GM23338 (cell line): ENCODE measurements around the gene ATL3. TPM values are rescaled to one million over a fixed set of nuclear protein-coding genes. Genes with fewer than 3 reads are reported as not detected.
A peak's percentile ranks its signal among the peaks of the same experiment; 100 is the strongest.

ENCODE experiments used
- ATAC-seq: fragments of 200-7000 bp; cut with Tn5 transposase; 3 replicates; pipeline ENCODE4 v1.9.1; 2020
- DNase-seq: peaks from one replicate; pipeline ENCODE4 v3.0.0-alpha.2; 2015; ENCODE audit warnings: low spot score
- H2AFZ ChIP-seq: fragments of 200-600 bp; sonication (generic); 2 replicates; pipeline ENCODE4 v1.8.0; 2016; ENCODE audit warnings: antibody characterized with exemption, mild to moderate bottlenecking, moderate library complexity
- H3F3A ChIP-seq: fragments of 200-600 bp; sonication (generic); replicated peaks from 2 replicates; pipeline ENCODE4 v1.8.0; 2017; ENCODE audit warnings: antibody characterized with exemption, mixed run types, low read depth
- H3K27ac ChIP-seq: fragments of 200-600 bp; sonication (generic); 2 replicates; pipeline ENCODE4 v1.6.1; 2016; ENCODE audit warnings: low read depth
- H3K27me3 ChIP-seq: fragments of 200-600 bp; sonication (generic); 2 replicates; pipeline ENCODE4 v1.8.0; 2016; ENCODE audit warnings: mild to moderate bottlenecking, mixed run types, moderate library complexity; ENCODE audit not compliant: insufficient read depth
- H3K36me3 ChIP-seq: fragments of 200-600 bp; sonication (generic); 2 replicates; pipeline ENCODE4 v1.8.0; 2016; ENCODE audit warnings: mild to moderate bottlenecking; ENCODE audit not compliant: insufficient read depth
- H3K4me1 ChIP-seq: fragments of 200-600 bp; sonication (generic); 2 replicates; pipeline ENCODE4 v1.8.0; 2016; ENCODE audit warnings: mild to moderate bottlenecking, moderate library complexity; ENCODE audit not compliant: insufficient read depth
- H3K4me2 ChIP-seq: fragments of 200-600 bp; sonication (generic); 2 replicates; pipeline ENCODE4 v1.7.1; 2017; ENCODE audit warnings: mixed run types
- H3K4me3 ChIP-seq: fragments of 200-600 bp; sonication (generic); 2 replicates; pipeline ENCODE4 v1.6.1; 2016; ENCODE audit warnings: mixed run types
- H3K79me2 ChIP-seq: fragments of 200-600 bp; sonication (generic); replicated peaks from 2 replicates; pipeline ENCODE4 v1.8.0; 2017; ENCODE audit warnings: mild to moderate bottlenecking; ENCODE audit not compliant: insufficient read depth
- H3K9me2 ChIP-seq: fragments of 200-600 bp; sonication (generic); 2 replicates; pipeline ENCODE4 v1.8.0; 2017; ENCODE audit not compliant: insufficient read depth
- H4K20me1 ChIP-seq: fragments of 200-600 bp; sonication (generic); replicated peaks from 2 replicates; pipeline ENCODE4 v1.8.0; 2017; ENCODE audit warnings: mild to moderate bottlenecking; ENCODE audit not compliant: insufficient read depth
- H3K27ac Mint-ChIP-seq: 2 replicates; pipeline ENCODE4 v1.8.0; 2020; ENCODE audit warnings: inconsistent platforms, mild to moderate bottlenecking, moderate library complexity, mixed read lengths
- H3K27me3 Mint-ChIP-seq: 3 replicates; pipeline ENCODE4 v1.8.0; 2022; ENCODE audit warnings: low read depth, mild to moderate bottlenecking, moderate library complexity, mixed read lengths, inconsistent platforms; ENCODE audit not compliant: insufficient read depth, poor library complexity
- H3K36me3 Mint-ChIP-seq: 3 replicates; pipeline ENCODE4 v1.8.0; 2021; ENCODE audit warnings: low read depth, mild to moderate bottlenecking, inconsistent platforms, moderate library complexity, mixed read lengths
- H3K4me1 Mint-ChIP-seq: 3 replicates; pipeline ENCODE4 v1.8.0; 2020; ENCODE audit warnings: mild to moderate bottlenecking, inconsistent platforms, mixed read lengths
- H3K4me3 Mint-ChIP-seq: 3 replicates; pipeline ENCODE4 v1.8.0; 2021; ENCODE audit warnings: moderate library complexity, mild to moderate bottlenecking, inconsistent platforms, mixed read lengths
- H3K9me3 Mint-ChIP-seq: 3 replicates; pipeline ENCODE4 v1.8.0; 2020; ENCODE audit warnings: moderate library complexity, mild to moderate bottlenecking, inconsistent platforms, mixed read lengths
- CREB1 ChIP-seq: fragments of 250-450 bp; sonication (Bioruptor Pico); IDR thresholded peaks from 2 replicates; pipeline ENCODE4 v1.5.0; 2020; ENCODE audit warnings: low read depth, mild to moderate bottlenecking, moderate library complexity
- CTCF ChIP-seq, 2 experiments: fragments of 200-600 bp in 1 of 2; sonication (generic) in 1 of 2; conservative IDR thresholded peaks; 2 replicates each; pipeline versions ENCODE4 v1.5.1 to v1.6.1; 2016 to 2017; ENCODE audit warnings: antibody characterized with exemption in 2 of 2, low read depth in 2 of 2, mild to moderate bottlenecking in 2 of 2, moderate library complexity in 1 of 2
- EZH2 ChIP-seq: fragments of 200-600 bp; sonication (generic); IDR thresholded peaks from one replicate; pipeline ENCODE4 v1.8.0; 2017; ENCODE audit warnings: antibody characterized with exemption, mild to moderate bottlenecking, low read depth; ENCODE audit not compliant: unreplicated experiment
- EZH2phosphoT487 ChIP-seq: fragments of 200-600 bp; sonication (generic); IDR thresholded peaks from one replicate; pipeline ENCODE4 v1.8.1; 2018; ENCODE audit warnings: antibody characterized with exemption; ENCODE audit not compliant: unreplicated experiment
- JUNB ChIP-seq: IDR thresholded peaks from one replicate; pipeline ENCODE4 v1.6.1; 2016; ENCODE audit warnings: antibody characterized with exemption; ENCODE audit not compliant: unreplicated experiment
- NANOG ChIP-seq: IDR thresholded peaks from 2 replicates; pipeline ENCODE4 v1.6.1; 2016; ENCODE audit warnings: antibody characterized with exemption, borderline replicate concordance
- POLR2AphosphoS5 ChIP-seq: IDR thresholded peaks from 2 replicates; pipeline ENCODE4 v1.6.1; 2016; ENCODE audit warnings: antibody characterized with exemption, low read depth
- STAT1 ChIP-seq: IDR thresholded peaks from one replicate; pipeline ENCODE4 v1.6.1; 2016; ENCODE audit warnings: antibody characterized with exemption; ENCODE audit not compliant: unreplicated experiment
- ZNF331 ChIP-seq: fragments of 250-450 bp; sonication (Bioruptor Pico); IDR thresholded peaks from 2 replicates; pipeline ENCODE4 v1.5.0; 2020; ENCODE audit warnings: low read depth, mild to moderate bottlenecking, moderate library complexity
- polyA plus RNA-seq: library from polyadenylated mRNA; unstranded; fragments of >200 nt; fragmentation: Nextera tagmentation; extraction: Ambion mirVana; gene quantifications from 2 replicates; pipeline ENCODE4 v1.2.1, GENCODE V29; 2016
- total RNA-seq: library from RNA; depleted of rRNA; stranded (reverse); fragments of >200 nt; shearing (Covaris generic); gene quantifications from 2 replicates; pipeline ENCODE4 v1.2.3, GENCODE V29; 2014
- TF ChIP-seq, protein P1 (sequence below): fragments of 250-450 bp; sonication (Bioruptor Pico); IDR thresholded peaks from 2 replicates; pipeline ENCODE4 v1.5.0; 2020; ENCODE audit warnings: mild to moderate bottlenecking, moderate library complexity

Gene ATL3
- total and polyA plus RNA-seq, 2 experiments from 2014 or later = 6.8 to 20.4 TPM

- Mint-ChIP-seq H3K9me3 (no peaks in the 10 kb centered on the region), H3K27me3 (peaks cover 4% of the 10 kb centered on the region), H3K4me1 (peaks cover 2% of the 10 kb centered on the region; the same call in 1 of the 3 replicates), H3K36me3 (no peaks in the 10 kb centered on the region), H3K27ac (no peak overlapping the region), H3K4me3 (no peak overlapping the region)
- no peak overlapping the region for H3K4me2 ChIP-seq
- no peaks in the 10 kb centered on the region for H3K27me3 ChIP-seq
- 0 out of 2 replicates have a peak, but pooled peaks cover 2% of the 10 kb centered on the region for H3F3A ChIP-seq
- no peaks in the 10 kb centered on the region for H3K4me1 ChIP-seq
- H4K20me1 ChIP-seq = no peaks in the 10 kb centered on the region
- no peak for DNase-seq
- H2AFZ ChIP-seq = no peak overlapping the region
- no peak overlapping the region for H3K27ac ChIP-seq
- no peaks in the 10 kb centered on the region for H3K79me2 ChIP-seq
- no peaks in the 10 kb centered on the region for H3K36me3 ChIP-seq
- no peak overlapping the region for H3K4me3 ChIP-seq
- no peaks in the 10 kb centered on the region for H3K9me2 ChIP-seq
- TF ChIP-seq POLR2AphosphoS5 = no peak
- TF ChIP-seq STAT1 = no peak
- TF ChIP-seq NANOG = no peak
- no peak for TF ChIP-seq CREB1
- no peak for TF ChIP-seq ZNF331 (CRISPR knock-in tag)
- TF ChIP-seq EZH2 = no peak
- TF ChIP-seq JUNB = no peak
- TF ChIP-seq CTCF (conservative IDR thresholded peaks at IDR 0.05; ENCODE audit: low read depth in 2 of 2) = no peak
- no peak for TF ChIP-seq EZH2phosphoT487
- ATAC-seq = no peak
These were observed 48.9 kb downstream of the ATL3 start for GRCh38 chr11:63622323-63622722.

- H4K20me1 ChIP-seq = no peaks in the 10 kb centered on the region
- Mint-ChIP-seq H3K4me1 (peaks cover 2% of the 10 kb centered on the region; the same call in 1 of the 3 replicates), H3K4me3 (no peak overlapping the region), H3K27ac (no peak overlapping the region; the same call in 1 of the 2 replicates), H3K9me3 (no peaks in the 10 kb centered on the region), H3K27me3 (peaks cover 6% of the 10 kb centered on the region), H3K36me3 (no peaks in the 10 kb centered on the region)
- H3K4me1 ChIP-seq = no peaks in the 10 kb centered on the region
- H3K4me2 ChIP-seq = no peak overlapping the region
- H3K79me2 ChIP-seq = no peaks in the 10 kb centered on the region
- H3K36me3 ChIP-seq = no peaks in the 10 kb centered on the region
- H2AFZ ChIP-seq = peak overlapping the region; percentile 63
- no peak for DNase-seq
- no peak overlapping the region for H3K4me3 ChIP-seq
- ATAC-seq = no peak
- no peaks in the 10 kb centered on the region for H3K9me2 ChIP-seq
- H3K27ac ChIP-seq = 0 out of 2 replicates have a peak overlapping the region, but pooled peaks have one; percentile 26
- no peaks in the 10 kb centered on the region for H3K27me3 ChIP-seq
- H3F3A ChIP-seq = 0 out of 2 replicates have a peak, but pooled peaks cover 2% of the 10 kb centered on the region
- TF ChIP-seq EZH2 (no peak), NANOG (no peak), POLR2AphosphoS5 (no peak), CTCF (conservative IDR thresholded peaks at IDR 0.05; ENCODE audit: low read depth in 2 of 2) (no peak), STAT1 (no peak), CREB1 (no peak), EZH2phosphoT487 (no peak), JUNB (no peak)
- TF ChIP-seq, protein P1, sequence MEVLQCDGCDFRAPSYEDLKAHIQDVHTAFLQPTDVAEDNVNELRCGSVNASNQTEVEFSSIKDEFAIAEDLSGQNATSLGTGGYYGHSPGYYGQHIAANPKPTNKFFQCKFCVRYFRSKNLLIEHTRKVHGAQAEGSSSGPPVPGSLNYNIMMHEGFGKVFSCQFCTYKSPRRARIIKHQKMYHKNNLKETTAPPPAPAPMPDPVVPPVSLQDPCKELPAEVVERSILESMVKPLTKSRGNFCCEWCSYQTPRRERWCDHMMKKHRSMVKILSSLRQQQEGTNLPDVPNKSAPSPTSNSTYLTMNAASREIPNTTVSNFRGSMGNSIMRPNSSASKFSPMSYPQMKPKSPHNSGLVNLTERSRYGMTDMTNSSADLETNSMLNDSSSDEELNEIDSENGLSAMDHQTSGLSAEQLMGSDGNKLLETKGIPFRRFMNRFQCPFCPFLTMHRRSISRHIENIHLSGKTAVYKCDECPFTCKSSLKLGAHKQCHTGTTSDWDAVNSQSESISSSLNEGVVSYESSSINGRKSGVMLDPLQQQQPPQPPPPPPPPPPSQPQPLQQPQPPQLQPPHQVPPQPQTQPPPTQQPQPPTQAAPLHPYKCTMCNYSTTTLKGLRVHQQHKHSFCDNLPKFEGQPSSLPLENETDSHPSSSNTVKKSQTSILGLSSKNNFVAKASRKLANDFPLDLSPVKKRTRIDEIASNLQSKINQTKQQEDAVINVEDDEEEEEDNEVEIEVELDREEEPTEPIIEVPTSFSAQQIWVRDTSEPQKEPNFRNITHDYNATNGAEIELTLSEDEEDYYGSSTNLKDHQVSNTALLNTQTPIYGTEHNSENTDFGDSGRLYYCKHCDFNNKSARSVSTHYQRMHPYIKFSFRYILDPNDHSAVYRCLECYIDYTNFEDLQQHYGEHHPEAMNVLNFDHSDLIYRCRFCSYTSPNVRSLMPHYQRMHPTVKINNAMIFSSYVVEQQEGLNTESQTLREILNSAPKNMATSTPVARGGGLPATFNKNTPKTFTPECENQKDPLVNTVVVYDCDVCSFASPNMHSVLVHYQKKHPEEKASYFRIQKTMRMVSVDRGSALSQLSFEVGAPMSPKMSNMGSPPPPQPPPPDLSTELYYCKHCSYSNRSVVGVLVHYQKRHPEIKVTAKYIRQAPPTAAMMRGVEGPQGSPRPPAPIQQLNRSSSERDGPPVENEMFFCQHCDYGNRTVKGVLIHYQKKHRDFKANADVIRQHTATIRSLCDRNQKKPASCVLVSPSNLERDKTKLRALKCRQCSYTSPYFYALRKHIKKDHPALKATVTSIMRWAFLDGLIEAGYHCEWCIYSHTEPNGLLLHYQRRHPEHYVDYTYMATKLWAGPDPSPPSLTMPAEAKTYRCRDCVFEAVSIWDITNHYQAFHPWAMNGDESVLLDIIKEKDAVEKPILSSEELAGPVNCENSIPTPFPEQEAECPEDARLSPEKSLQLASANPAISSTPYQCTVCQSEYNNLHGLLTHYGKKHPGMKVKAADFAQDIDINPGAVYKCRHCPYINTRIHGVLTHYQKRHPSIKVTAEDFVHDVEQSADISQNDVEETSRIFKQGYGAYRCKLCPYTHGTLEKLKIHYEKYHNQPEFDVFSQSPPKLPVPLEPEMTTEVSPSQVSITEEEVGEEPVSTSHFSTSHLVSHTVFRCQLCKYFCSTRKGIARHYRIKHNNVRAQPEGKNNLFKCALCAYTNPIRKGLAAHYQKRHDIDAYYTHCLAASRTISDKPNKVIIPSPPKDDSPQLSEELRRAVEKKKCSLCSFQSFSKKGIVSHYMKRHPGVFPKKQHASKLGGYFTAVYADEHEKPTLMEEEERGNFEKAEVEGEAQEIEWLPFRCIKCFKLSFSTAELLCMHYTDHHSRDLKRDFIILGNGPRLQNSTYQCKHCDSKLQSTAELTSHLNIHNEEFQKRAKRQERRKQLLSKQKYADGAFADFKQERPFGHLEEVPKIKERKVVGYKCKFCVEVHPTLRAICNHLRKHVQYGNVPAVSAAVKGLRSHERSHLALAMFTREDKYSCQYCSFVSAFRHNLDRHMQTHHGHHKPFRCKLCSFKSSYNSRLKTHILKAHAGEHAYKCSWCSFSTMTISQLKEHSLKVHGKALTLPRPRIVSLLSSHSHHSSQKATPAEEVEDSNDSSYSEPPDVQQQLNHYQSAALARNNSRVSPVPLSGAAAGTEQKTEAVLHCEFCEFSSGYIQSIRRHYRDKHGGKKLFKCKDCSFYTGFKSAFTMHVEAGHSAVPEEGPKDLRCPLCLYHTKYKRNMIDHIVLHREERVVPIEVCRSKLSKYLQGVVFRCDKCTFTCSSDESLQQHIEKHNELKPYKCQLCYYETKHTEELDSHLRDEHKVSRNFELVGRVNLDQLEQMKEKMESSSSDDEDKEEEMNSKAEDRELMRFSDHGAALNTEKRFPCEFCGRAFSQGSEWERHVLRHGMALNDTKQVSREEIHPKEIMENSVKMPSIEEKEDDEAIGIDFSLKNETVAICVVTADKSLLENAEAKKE = no peak
These were observed 50.1 kb downstream of the ATL3 start for GRCh38 chr11:63621071-63621470.
